Bronchial epithelial cell (primary cell): ENCODE measurements around the gene VCL. TPM values are rescaled to one million over a fixed set of nuclear protein-coding genes. Genes with fewer than 3 reads are reported as not detected.

ENCODE experiments used
- DNase-seq: peaks from one replicate; pipeline ENCODE4 v3.0.0-alpha.2; 2010; ENCODE audit warnings: low read depth
- FAIRE-seq: peaks from 2 replicates; lab custom pipeline; 2011; peaks lifted over from hg19 to GRCh38; lab: Jason Lieb, UNC
- H3K27me3 ChIP-seq: 2 replicates; pipeline ENCODE4 v1.5.1; 2011; ENCODE audit warnings: low read length; ENCODE audit not compliant: control insufficient read depth, insufficient read depth
- H3K36me3 ChIP-seq: 2 replicates; pipeline ENCODE4 v1.5.1; 2011; ENCODE audit warnings: low read length; ENCODE audit not compliant: control insufficient read depth, insufficient read depth
- H3K4me3 ChIP-seq: 2 replicates; pipeline ENCODE4 v1.5.1; 2011; ENCODE audit warnings: mild to moderate bottlenecking, low read depth, low read length, control low read depth
- CTCF ChIP-seq: IDR thresholded peaks from 2 replicates; pipeline ENCODE4 v1.5.1; 2011; ENCODE audit warnings: mild to moderate bottlenecking, moderate library complexity, low read length, control low read depth, inconsistent platforms; ENCODE audit not compliant: insufficient read depth, severe bottlenecking
- total RNA-seq: library from RNA; depleted of rRNA; stranded (reverse); fragments of >200 nt; gene quantifications from 2 replicates; pipeline ENCODE4 v1.2.1, GENCODE V29; 2014

The VCL gene
- total RNA-seq, 1 donor from 2014 or later = 40.8 TPM

GRCh38 chr10:74072503-74072902 lies 74.6 kb downstream of the VCL start:
- peaks cover 17% of the 10 kb centered on the region for H3K36me3 ChIP-seq
- no peak for DNase-seq
- FAIRE-seq = no peak
- H3K27me3 ChIP-seq = no peaks in the 10 kb centered on the region
- no peak overlapping the region for H3K4me3 ChIP-seq
- TF ChIP-seq CTCF = no peak

- no peak for FAIRE-seq
- DNase-seq = no peak
- H3K27me3 ChIP-seq = no peaks in the 10 kb centered on the region
- TF ChIP-seq CTCF = no peak
- no peak overlapping the region for H3K4me3 ChIP-seq
- H3K36me3 ChIP-seq = peaks cover 14% of the 10 kb centered on the region
Measured at GRCh38 chr10:74075906-74076305, 78.0 kb downstream of the VCL start.

- H3K4me3 ChIP-seq = no peak overlapping the region
- no peak for FAIRE-seq
- H3K36me3 ChIP-seq = peaks cover 10% of the 10 kb centered on the region
- DNase-seq = no peak
- no peaks in the 10 kb centered on the region for H3K27me3 ChIP-seq
- TF ChIP-seq CTCF = no peak
Measured at GRCh38 chr10:74076961-74077360, 79.0 kb downstream of the VCL start.

- no peak for DNase-seq
- peaks cover 10% of the 10 kb centered on the region for H3K36me3 ChIP-seq
- no peak overlapping the region for H3K4me3 ChIP-seq
- TF ChIP-seq CTCF = no peak
- no peak for FAIRE-seq
- no peaks in the 10 kb centered on the region for H3K27me3 ChIP-seq
Measured at GRCh38 chr10:74077416-74077815, 79.5 kb downstream of the VCL start.

- Histone ChIP-seq H3K36me3 (peaks cover 7% of the 10 kb centered on the region), H3K4me3 (no peak overlapping the region), H3K27me3 (no peaks in the 10 kb centered on the region)
- no peak for FAIRE-seq
- DNase-seq = no peak
- no peak for TF ChIP-seq CTCF
Measured at GRCh38 chr10:74078037-74078436, 80.1 kb downstream of the VCL start.
